H9 (cell line): ENCODE results near the gene SLC16A13. TPM values are rescaled to one million over a fixed set of nuclear protein-coding genes. Genes with fewer than 3 reads are reported as not detected.
"Not testable (repeated sequence)": the region's sequence is repeated elsewhere in the genome, so short reads cannot be mapped to it uniquely, and the experiment has no call there.

Experiments
- DNase-seq: peaks from one replicate; pipeline ENCODE4 v3.0.0-alpha.2; 2017
- H2AFZ ChIP-seq: one replicate; pipeline ENCODE4 v1.6.1; 2013; ENCODE audit warnings: mild to moderate bottlenecking, low read length, control low read depth, moderate library complexity
- H2AK5ac ChIP-seq: 2 replicates; pipeline ENCODE4 v1.6.1; 2013; ENCODE audit warnings: low read length, control low read depth, mixed read lengths; ENCODE audit not compliant: insufficient read length
- H2BK120ac ChIP-seq: one replicate; pipeline ENCODE4 v1.6.1; 2013; ENCODE audit warnings: low read depth, mild to moderate bottlenecking, low read length, control low read depth, inconsistent platforms; ENCODE audit not compliant: poor library complexity, severe bottlenecking
- H2BK12ac ChIP-seq: 2 replicates; pipeline ENCODE4 v1.6.1; 2013; ENCODE audit warnings: low read length, control low read depth, mixed read lengths, low read depth; ENCODE audit not compliant: insufficient read length
- H2BK15ac ChIP-seq: 2 replicates; pipeline ENCODE4 v1.6.1; 2013; ENCODE audit warnings: low read depth, low read length, control low read depth
- H2BK20ac ChIP-seq: one replicate; pipeline ENCODE4 v1.6.1; 2013; ENCODE audit warnings: low read depth, mild to moderate bottlenecking, low read length, control low read depth, inconsistent platforms; ENCODE audit not compliant: poor library complexity, severe bottlenecking
- H2BK5ac ChIP-seq: 2 replicates; pipeline ENCODE4 v1.6.1; 2013; ENCODE audit warnings: low read length, control low read depth, mixed read lengths; ENCODE audit not compliant: insufficient read length
- H3K14ac ChIP-seq: 2 replicates; pipeline ENCODE4 v1.6.1; 2013; ENCODE audit warnings: low read length, control low read depth; ENCODE audit not compliant: insufficient read depth
- H3K18ac ChIP-seq: 2 replicates; pipeline ENCODE4 v1.6.1; 2013; ENCODE audit warnings: low read depth, mild to moderate bottlenecking, mixed read lengths, low read length, control low read depth; ENCODE audit not compliant: insufficient read length
- H3K23ac ChIP-seq: 2 replicates; pipeline ENCODE4 v1.6.1; 2013; ENCODE audit warnings: low read length, control low read depth, mixed read lengths, low read depth; ENCODE audit not compliant: insufficient read length
- H3K23me2 ChIP-seq: 2 replicates; pipeline ENCODE4 v1.6.1; 2013; ENCODE audit warnings: low read depth, mild to moderate bottlenecking, mixed read lengths, low read length, control low read depth; ENCODE audit not compliant: insufficient read length, poor library complexity, severe bottlenecking
- H3K27ac ChIP-seq: 2 replicates; pipeline ENCODE4 v1.5.1; 2013; ENCODE audit warnings: low read length, control low read depth, mixed read lengths, low read depth; ENCODE audit not compliant: insufficient read length
- H3K27me3 ChIP-seq: 2 replicates; pipeline ENCODE4 v1.6.1; 2013; ENCODE audit warnings: low read length, control low read depth, inconsistent platforms; ENCODE audit not compliant: insufficient read depth
- H3K4ac ChIP-seq: 2 replicates; pipeline ENCODE4 v1.6.1; 2013; ENCODE audit warnings: low read depth, mild to moderate bottlenecking, control low read depth, inconsistent platforms, low read length, moderate library complexity
- H3K4me1 ChIP-seq: 2 replicates; pipeline ENCODE4 v1.6.1; 2013; ENCODE audit warnings: low read length, control low read depth, inconsistent platforms; ENCODE audit not compliant: insufficient read depth
- H3K4me2 ChIP-seq: 2 replicates; pipeline ENCODE4 v1.6.1; 2013; ENCODE audit warnings: low read length, control low read depth, mixed read lengths; ENCODE audit not compliant: insufficient read length, insufficient read depth
- H3K56ac ChIP-seq: 2 replicates; pipeline ENCODE4 v1.6.1; 2013; ENCODE audit warnings: low read depth, mild to moderate bottlenecking, mixed read lengths, low read length, control low read depth; ENCODE audit not compliant: insufficient read length
- H3K79me1 ChIP-seq: 2 replicates; pipeline ENCODE4 v1.6.1; 2013; ENCODE audit warnings: low read depth, mild to moderate bottlenecking, moderate library complexity, low read length, control low read depth, inconsistent platforms; ENCODE audit not compliant: insufficient read depth, poor library complexity, severe bottlenecking
- H3K79me2 ChIP-seq: 2 replicates; pipeline ENCODE4 v1.6.1; 2013; ENCODE audit warnings: low read length, control low read depth, inconsistent platforms; ENCODE audit not compliant: insufficient read depth
- H3K9ac ChIP-seq: 2 replicates; pipeline ENCODE4 v1.6.1; 2013; ENCODE audit warnings: low read length, control low read depth, mixed read lengths; ENCODE audit not compliant: insufficient read length; ENCODE audit errors: extremely low read depth
- H3K9me3 ChIP-seq: one replicate; pipeline ENCODE4 v1.6.1; 2013; ENCODE audit warnings: low read depth, low read length, inconsistent platforms; ENCODE audit not compliant: control insufficient read depth
- H3T11ph ChIP-seq: one replicate; pipeline ENCODE4 v1.6.1; 2013; ENCODE audit warnings: mild to moderate bottlenecking, low read length, control low read depth, inconsistent platforms
- H4K20me1 ChIP-seq: one replicate; pipeline ENCODE4 v1.6.1; 2013; ENCODE audit not compliant: control insufficient read depth, insufficient read length, insufficient read depth
- H4K5ac ChIP-seq: 2 replicates; pipeline ENCODE4 v1.6.1; 2013; ENCODE audit warnings: low read depth, mild to moderate bottlenecking, mixed read lengths, low read length, control low read depth; ENCODE audit not compliant: insufficient read length
- H4K8ac ChIP-seq: replicated peaks from 2 replicates; pipeline ENCODE4 v1.6.1; 2013; ENCODE audit warnings: low read length, control low read depth, mixed read lengths, low read depth; ENCODE audit not compliant: insufficient read length
- H4K91ac ChIP-seq: 2 replicates; pipeline ENCODE4 v1.6.1; 2013; ENCODE audit warnings: low read depth, mild to moderate bottlenecking, moderate library complexity, mixed read lengths, low read length, control low read depth; ENCODE audit not compliant: insufficient read length
- H3K27ac Mint-ChIP-seq, 3 experiments: 2 replicates in 2 of 3; 3 replicates in 1 of 3; pipeline ENCODE4 v1.8.0; 2020 to 2021; ENCODE audit warnings: mixed read lengths in 3 of 3, mild to moderate bottlenecking in 1 of 3, moderate library complexity in 1 of 3
- H3K27me3 Mint-ChIP-seq: 2 replicates; pipeline ENCODE4 v1.8.0; 2021; ENCODE audit warnings: low read depth, mild to moderate bottlenecking, moderate library complexity, mixed read lengths
- H3K36me3 Mint-ChIP-seq, 3 experiments: 2 replicates in 2 of 3; 3 replicates in 1 of 3; pipeline ENCODE4 v1.8.0; 2020 to 2021; ENCODE audit warnings: low read depth in 3 of 3, mixed read lengths in 3 of 3; ENCODE audit not compliant: insufficient read depth in 1 of 3
- H3K4me1 Mint-ChIP-seq, 2 experiments: 2 replicates each; pipeline ENCODE4 v1.8.0; 2020; ENCODE audit warnings: mixed read lengths in 2 of 2
- H3K4me3 Mint-ChIP-seq, 2 experiments: 2 replicates in 1 of 2; 3 replicates in 1 of 2; pipeline ENCODE4 v1.8.0; 2020 to 2021; ENCODE audit warnings: mild to moderate bottlenecking in 2 of 2, mixed read lengths in 2 of 2, moderate library complexity in 1 of 2
- H3K9me3 Mint-ChIP-seq, 2 experiments: 2 replicates in 1 of 2; 3 replicates in 1 of 2; pipeline ENCODE4 v1.8.0; 2020; ENCODE audit warnings: mild to moderate bottlenecking in 2 of 2, mixed read lengths in 2 of 2, moderate library complexity in 1 of 2
- CTCF ChIP-seq: fragments of 200-600 bp; sonication (generic); conservative IDR thresholded peaks from 3 replicates; pipeline ENCODE4 v1.8.0; 2021; ENCODE audit warnings: antibody characterized with exemption, mild to moderate bottlenecking
- WGBS: extraction: QIAGEN DNeasy Blood & Tissue Kit; methylation state at CpG from one replicate; pipeline ENCODE4 v1.1.7; 2013; ENCODE audit warnings: missing lambda C conversion rate, low lambda C conversion rate, mixed read lengths; ENCODE audit not compliant: insufficient read length; ENCODE audit errors: extremely low coverage; 5-methylcytosine and 5-hydroxymethylcytosine counted together
- total RNA-seq: library from RNA; stranded (reverse); gene quantifications from 2 replicates; pipeline ENCODE4 v1.2.1, GENCODE V29; 2021

SLC16A13 gene
- total RNA-seq, 1 experiment from 2014 or later: 6.1 TPM

GRCh38 chr17:7046127-7046724 is 10.4 kb downstream of the SLC16A13 start:
- H2BK12ac ChIP-seq: no peak overlapping the region
- no peaks in the 10 kb centered on the region for H3K4me1 ChIP-seq
- no peak overlapping the region for H2BK120ac ChIP-seq
- H3T11ph ChIP-seq: no peak overlapping the region
- H4K5ac ChIP-seq: no peak overlapping the region
- no peak overlapping the region for H3K14ac ChIP-seq
- H3K4ac ChIP-seq: no peak overlapping the region
- no peak overlapping the region for H3K56ac ChIP-seq
- no peaks in the 10 kb centered on the region for H3K9me3 ChIP-seq
- no peak overlapping the region for H3K23ac ChIP-seq
- peak overlapping the region; percentile 95 for H3K4me2 ChIP-seq
- H2BK20ac ChIP-seq: no peak overlapping the region
- H4K8ac ChIP-seq: no peak overlapping the region
- TF ChIP-seq CTCF: no peak; the same call in 1 of the 3 replicates
- peaks cover 33% of the 10 kb centered on the region for H3K23me2 ChIP-seq
- H3K27me3 ChIP-seq: peaks cover 6% of the 10 kb centered on the region
- peak overlapping the region; percentile 58 to 80 for H3K4me3 Mint-ChIP-seq
- no peaks in the 10 kb centered on the region for H3K36me3 Mint-ChIP-seq
- no peak overlapping the region for H2BK15ac ChIP-seq
- H3K79me1 ChIP-seq: no peaks in the 10 kb centered on the region
- no peaks in the 10 kb centered on the region for H3K9me3 Mint-ChIP-seq
- peak overlapping the region; percentile 49 for H2AFZ ChIP-seq
- no peak overlapping the region for H3K9ac ChIP-seq
- WGBS: no CpG with 5 or more reads among the region's 15 CpGs
- no peak overlapping the region for H2BK5ac ChIP-seq
- no peak overlapping the region for H4K91ac ChIP-seq
- H3K18ac ChIP-seq: peak overlapping the region; percentile 13
- no peak overlapping the region for H3K27ac ChIP-seq
- H3K27me3 Mint-ChIP-seq: peaks cover 83% of the 10 kb centered on the region
- H3K4me1 Mint-ChIP-seq: peaks cover 21 to 30% of the 10 kb centered on the region in 2 experiments
- H2AK5ac ChIP-seq: no peak overlapping the region
- no peaks in the 10 kb centered on the region for H4K20me1 ChIP-seq
- peak overlapping the region in 1 of 3 experiments; percentile 34; a peak in 1 of 7 replicates for H3K27ac Mint-ChIP-seq
- no peaks in the 10 kb centered on the region for H3K79me2 ChIP-seq
- DNase-seq: peak; percentile 81

DNA sequence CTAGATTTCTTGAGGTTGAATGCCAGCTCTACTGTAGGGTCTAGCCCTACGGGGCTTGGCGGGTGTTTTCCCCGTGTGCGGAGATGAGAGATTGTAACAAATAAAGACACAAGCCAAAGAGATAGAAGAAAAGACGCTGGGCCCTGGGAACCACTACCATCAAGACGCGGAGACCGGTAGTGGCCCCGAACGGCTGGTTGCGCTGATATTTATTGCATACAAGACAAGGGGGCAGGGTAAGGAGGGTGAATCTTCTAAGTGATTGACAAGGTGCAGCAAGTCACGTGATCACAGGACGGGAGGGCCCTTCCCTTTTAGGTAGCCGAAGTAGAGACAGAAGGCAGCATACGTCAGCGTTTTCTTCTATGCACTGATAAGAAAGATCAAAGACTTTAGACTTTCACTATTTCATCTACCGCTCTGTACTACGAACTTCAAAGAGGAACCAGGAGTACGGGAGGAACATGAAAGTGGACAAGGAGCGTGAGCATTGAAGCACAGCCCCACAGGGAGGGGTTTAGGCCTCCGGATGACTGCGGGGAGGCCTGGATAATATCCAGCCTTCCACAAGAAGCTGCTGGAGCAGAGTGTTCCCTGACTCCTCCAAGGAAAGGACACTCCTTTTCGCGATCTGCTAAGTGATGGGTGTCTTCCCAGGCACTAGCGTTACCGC is 11.0 kb downstream of the SLC16A13 start:
- H3K56ac ChIP-seq, H2BK12ac ChIP-seq, H3K79me2 ChIP-seq, H4K91ac ChIP-seq, H3K4ac ChIP-seq, H2BK5ac ChIP-seq, H3K23ac ChIP-seq, H4K5ac ChIP-seq, H3K9ac ChIP-seq, H3K27ac Mint-ChIP-seq, H2BK20ac ChIP-seq, H3T11ph ChIP-seq, H3K36me3 Mint-ChIP-seq, H3K27ac ChIP-seq, H2BK120ac ChIP-seq, H3K9me3 Mint-ChIP-seq, H3K9me3 ChIP-seq, H3K14ac ChIP-seq, H3K18ac ChIP-seq, H2AK5ac ChIP-seq, H4K8ac ChIP-seq, H2BK15ac ChIP-seq, H3K4me1 ChIP-seq, H3K27me3 ChIP-seq, H4K20me1 ChIP-seq, H3K79me1 ChIP-seq: not testable (repeated sequence)
- peaks cover 83% of the 10 kb centered on the region for H3K27me3 Mint-ChIP-seq
- H3K4me3 Mint-ChIP-seq: peak overlapping the region; percentile 58 to 80
- Histone ChIP-seq H2AFZ (peak overlapping the region; percentile 49), H3K23me2 (peaks cover 31% of the 10 kb centered on the region), H3K4me2 (peak overlapping the region; percentile 95)
- DNase-seq: peak; percentile 78
- H3K4me1 Mint-ChIP-seq: peaks cover 16 to 25% of the 10 kb centered on the region in 2 experiments
- no CpG with 5 or more reads among the region's 26 CpGs for WGBS
